ENCODE results near the gene KLHL7. TPM values are rescaled to one million over a fixed set of nuclear protein-coding genes. Genes with fewer than 3 reads are reported as not detected.

Gene KLHL7
- polyA plus RNA-seq, 2 of the 4 experiments (the other 2 are of a cell fraction) = 23.3 to 45.4 TPM

GRCh38 chr7:23175938-23176337 lies 70.4 kb downstream of the KLHL7 start:
- CTCF ChIA-PET = interaction anchor here (1.1 to 1.7 kb wide), 3 partner anchors 9 to 18 kb away, joined by 3 to 4 read pairs (median 4); no protein-coding TSS in a partner anchor
- 77% methylated on average over 2 of the region's 2 CpGs for WGBS (ENCODE audit: missing lambda C conversion rate)
- ATAC-seq (no peak), DNase-seq (ENCODE audit: low read depth in 1 of 2, low spot score in 1 of 2) (no peak), FAIRE-seq (no peak)
- H3K4me1 ChIP-seq = peaks cover under 1% of the 10 kb centered on the region; the same call in 1 of the 3 replicates
- POLR2A ChIA-PET = no interaction called here
- H3K4me2 ChIP-seq = no peak overlapping the region
- no peak overlapping the region for H3K4me3 ChIP-seq
- no peaks in the 10 kb centered on the region for H3K9me3 ChIP-seq
- H3K27ac ChIP-seq = no peak overlapping the region
- TF ChIP-seq BCL3 (IDR thresholded peaks at IDR 0.05) (no peak), CEBPB (IDR thresholded peaks at IDR 0.05) (peak; percentile 44 to 52; a peak in 2 of 4 replicates)

GRCh38 chr7:23181684-23182553 lies 76.3 kb downstream of the KLHL7 start, which contains the start of gene NUP42:
Gene NUP42, plus strand, starts transcription at chr7:23182048. Its CDS starts 38 bp downstream, at chr7:23182086.
- no peak for TF ChIP-seq ZSCAN20 (CRISPR knock-in tag; IDR thresholded peaks at IDR 0.05)
- TF ChIP-seq JUN (IDR thresholded peaks at IDR 0.05) = peak; percentile 86 to 88
- peak; percentile 48 for TF ChIP-seq MAFK (IDR thresholded peaks at IDR 0.05; ENCODE audit: partially characterized antibody)
- peak; percentile 58; the same call in 1 of the 2 replicates for TF ChIP-seq TP53 (CRISPR knock-in tag; IDR thresholded peaks at IDR 0.05)
- TF ChIP-seq SMC3 (IDR thresholded peaks at IDR 0.05) = no peak
- TF ChIP-seq CBX2 (IDR thresholded peaks at IDR 0.05; ENCODE audit: borderline replicate concordance, low read depth) = no peak
- TF ChIP-seq FOSB (CRISPR knock-in tag; IDR thresholded peaks at IDR 0.05) = no peak
- 0 out of 2 replicates have a peak, but pooled peaks have one; percentile 45 for TF ChIP-seq ELK1 (IDR thresholded peaks at IDR 0.05; ENCODE audit: low read depth, low read length)
- TF ChIP-seq RFX5 (IDR thresholded peaks at IDR 0.05) = peak; percentile 93
- peak; percentile 66; the same call in 1 of the 2 replicates for TF ChIP-seq MYC (IDR thresholded peaks at IDR 0.05; ENCODE audit: borderline replicate concordance, low read length)
- TF ChIP-seq POLR2A (IDR thresholded peaks at IDR 0.05; ENCODE audit: low read length) = peak; percentile 89
- 0 out of 2 replicates have a peak, but pooled peaks have one; percentile 70 for TF ChIP-seq HOXB5 (CRISPR knock-in tag; IDR thresholded peaks at IDR 0.05)
- peak; percentile 95 for TF ChIP-seq MAX (IDR thresholded peaks at IDR 0.05)
- TF ChIP-seq SREBF2 (IDR thresholded peaks at IDR 0.05) = no peak
- no peak for TF ChIP-seq HEYL (CRISPR knock-in tag; IDR thresholded peaks at IDR 0.05)
- TF ChIP-seq FOSL2 (IDR thresholded peaks at IDR 0.05) = no peak
- peak; percentile 73 for TF ChIP-seq FOSL2 (CRISPR knock-in tag; IDR thresholded peaks at IDR 0.05)
- peak; percentile 76 for TF ChIP-seq KDM5A (IDR thresholded peaks at IDR 0.05)
- peak; percentile 87 for TF ChIP-seq PHF8 (IDR thresholded peaks at IDR 0.05; ENCODE audit: borderline replicate concordance, low read depth)
- TF ChIP-seq EHF (CRISPR knock-in tag; IDR thresholded peaks at IDR 0.05) = no peak
- TF ChIP-seq E2F6 (IDR thresholded peaks at IDR 0.05; ENCODE audit: borderline replicate concordance, low read depth) = peak; percentile 85
- 0 out of 3 replicates have a peak, but pooled peaks have one; percentile 81 for TF ChIP-seq BCL3 (IDR thresholded peaks at IDR 0.05)
- H3K4me1 ChIP-seq = peaks cover 23% of the 10 kb centered on the region
- H3K4me3 ChIP-seq = peak within 1 kb of the TSS; percentile 94
- peak; percentile 89 for FAIRE-seq
- peak within 1 kb of the TSS; percentile 96 for H3K4me2 ChIP-seq
- no peaks in the 10 kb centered on the region for H3K9me3 ChIP-seq
- H3K27ac ChIP-seq = peak within 1 kb of the TSS; percentile 91 to 97
- peak; percentile 93 to 99 for DNase-seq (ENCODE audit: low read depth in 1 of 2, low spot score in 1 of 2)
- ChIA-PET POLR2A (interaction anchor here (1.0 to 1.2 kb wide), 2 partner anchors 17 to 76 kb away, joined by 3 to 4 read pairs; no protein-coding TSS in a partner anchor), CTCF (interaction anchor here (0.9 to 1.4 kb wide), 2 partner anchors 11 to 17 kb away, joined by 4 read pairs; no protein-coding TSS in a partner anchor)
- WGBS (ENCODE audit: missing lambda C conversion rate) = 1% methylated on average over 42 of the region's 63 CpGs
- ATAC-seq = peak; percentile 98
